Raji (cell line): Measurements from ENCODE around the gene SLC7A6OS.

ENCODE experiments used
- POLR2A ChIP-seq: IDR thresholded peaks from 2 replicates; pipeline ENCODE4 v1.6.1; 2011; ENCODE audit warnings: low read depth, low read length, control low read depth; ENCODE audit not compliant: insufficient read depth

Gene SLC7A6OS

GRCh38 chr16:68310774-68311511 lies at the start of gene SLC7A6OS, which contains the start of gene PRMT7:
SLC7A6OS (minus strand) TSS chr16:68310946; CDS start chr16:68310926, 20 bp downstream.
PRMT7 (plus strand) TSS chr16:68311019; CDS start chr16:68315980, 4,961 bp downstream.
- peak; percentile 93 for TF ChIP-seq POLR2A

DNA sequence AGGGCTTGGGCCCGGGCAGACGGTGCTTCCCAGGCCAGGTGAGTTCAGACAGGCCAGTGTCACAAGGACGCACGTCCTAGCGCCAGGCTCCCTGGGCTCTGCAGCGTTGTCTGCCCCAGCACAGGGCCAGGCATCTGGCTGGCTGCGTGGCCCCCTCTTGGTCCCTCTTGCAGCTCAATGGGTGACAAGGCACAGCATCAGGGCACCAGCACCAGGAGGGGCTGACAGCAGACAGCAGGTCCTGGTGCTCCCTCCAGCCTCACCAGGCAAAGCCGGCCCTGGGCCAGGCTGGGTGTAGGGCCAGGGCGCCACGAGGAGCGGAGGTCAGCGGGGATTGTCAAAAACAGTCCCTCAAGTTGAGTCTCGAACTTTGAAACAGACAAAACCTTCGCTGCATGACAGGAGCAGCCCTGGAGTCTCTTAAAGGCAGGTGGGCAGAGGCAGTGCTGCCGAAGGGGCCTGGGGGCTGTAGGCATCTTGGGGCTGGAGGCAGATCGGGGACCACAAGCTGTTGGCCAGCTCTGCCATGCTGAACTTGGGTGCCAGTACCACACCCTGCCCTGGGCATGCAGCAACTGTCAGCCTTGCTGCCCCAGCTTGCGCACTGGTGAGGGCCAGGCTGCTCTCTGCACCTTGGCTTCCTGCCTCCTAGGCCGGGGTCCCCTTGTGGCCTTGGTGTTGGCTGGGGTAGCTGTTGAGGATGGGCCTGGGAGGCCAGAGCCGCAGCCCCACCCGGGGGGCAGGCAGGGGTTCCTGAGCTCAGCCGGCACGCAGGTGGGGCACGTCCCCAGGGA lies 48.8 kb upstream of the SLC7A6OS start:
- TF ChIP-seq POLR2A, result no peak

DNA sequence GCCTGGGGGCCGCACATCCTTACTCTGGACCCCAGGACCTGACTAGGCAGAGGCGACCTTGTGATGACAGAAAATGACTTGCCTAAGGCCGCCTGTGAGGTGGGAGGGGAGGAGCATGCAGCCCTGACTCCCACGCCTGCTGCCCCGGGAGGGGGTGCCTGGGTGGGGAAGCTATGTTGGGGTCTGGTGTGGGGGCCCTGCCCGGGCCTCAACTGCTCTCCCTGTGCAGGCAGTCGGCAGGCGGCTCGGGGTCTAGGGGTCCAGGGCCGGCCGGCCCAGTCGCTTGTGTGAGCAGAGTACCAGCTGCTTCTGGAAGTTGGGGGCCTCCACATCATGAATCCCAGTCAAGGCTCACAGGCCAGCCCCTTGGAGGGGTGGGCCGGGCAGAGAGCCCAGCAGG lies 48.2 kb upstream of the SLC7A6OS start:
- TF ChIP-seq POLR2A, result no peak

DNA sequence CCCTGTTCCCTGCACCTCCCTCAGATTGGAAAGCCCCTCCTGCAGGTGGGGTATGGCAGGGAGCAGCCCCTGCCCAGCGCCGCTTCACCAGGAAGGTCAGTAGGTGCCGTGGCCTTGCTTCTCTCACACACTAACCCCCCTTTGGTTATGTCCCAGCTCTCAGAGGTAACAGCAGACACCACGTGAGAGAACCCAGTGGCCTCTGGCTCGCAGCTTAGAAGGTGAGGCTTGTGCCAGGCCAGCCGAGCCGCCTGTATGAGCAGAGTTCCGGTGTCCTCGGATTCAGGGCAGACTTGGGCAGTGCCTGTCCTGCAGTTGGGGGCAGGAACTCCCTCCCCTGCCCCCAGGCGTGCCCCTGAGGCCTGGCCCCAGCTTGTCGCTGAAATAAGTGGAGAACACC lies 47.2 kb upstream of the SLC7A6OS start:
- TF ChIP-seq POLR2A, result no peak

- TF ChIP-seq POLR2A, result no peak
Measured at GRCh38 chr16:68357521-68357922, 46.8 kb upstream of the SLC7A6OS start.

- TF ChIP-seq POLR2A, result no peak
Measured at GRCh38 chr16:68356919-68357286, 46.2 kb upstream of the SLC7A6OS start.

DNA sequence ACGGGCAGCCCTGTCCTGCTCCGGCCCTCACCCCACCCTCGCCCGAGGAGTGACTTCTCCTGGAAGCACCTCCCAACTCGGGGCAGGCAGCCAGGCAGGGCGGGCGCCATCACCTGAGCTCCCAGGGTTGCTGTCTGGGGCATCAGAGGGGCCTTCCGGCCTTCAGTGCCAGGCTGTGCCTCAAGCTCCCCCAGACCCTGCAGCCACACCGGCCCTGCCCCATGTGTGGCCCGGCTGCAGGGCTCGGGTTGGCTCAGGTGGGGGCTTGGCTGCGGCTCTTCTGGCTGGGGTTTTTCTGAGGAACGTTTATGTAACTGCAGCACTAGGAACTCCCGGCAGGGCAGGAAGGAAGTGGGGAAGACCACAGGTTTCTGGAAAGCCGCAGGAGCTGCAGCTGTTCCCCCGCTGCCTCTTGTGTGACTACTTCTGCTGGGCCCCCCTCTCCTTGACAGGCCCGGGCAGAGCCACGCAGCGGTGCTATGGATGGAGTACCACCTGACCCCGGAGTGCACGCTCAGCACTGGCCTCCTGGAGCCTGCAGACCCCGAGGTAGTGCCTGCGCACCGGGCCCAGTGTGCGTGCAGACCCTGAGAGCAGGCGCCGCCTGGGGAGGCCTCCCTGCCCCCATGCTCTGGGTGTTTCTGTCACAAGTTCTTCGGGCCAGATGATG lies 45.6 kb upstream of the SLC7A6OS start:
- TF ChIP-seq POLR2A, result no peak

- no peak for TF ChIP-seq POLR2A
Measured at GRCh38 chr16:68355447-68356248, 44.9 kb upstream of the SLC7A6OS start.

- no peak for TF ChIP-seq POLR2A
Measured at GRCh38 chr16:68354816-68355215, 44.1 kb upstream of the SLC7A6OS start.

GRCh38 chr16:68353366-68353765 lies 42.6 kb upstream of the SLC7A6OS start:
- no peak for TF ChIP-seq POLR2A

DNA sequence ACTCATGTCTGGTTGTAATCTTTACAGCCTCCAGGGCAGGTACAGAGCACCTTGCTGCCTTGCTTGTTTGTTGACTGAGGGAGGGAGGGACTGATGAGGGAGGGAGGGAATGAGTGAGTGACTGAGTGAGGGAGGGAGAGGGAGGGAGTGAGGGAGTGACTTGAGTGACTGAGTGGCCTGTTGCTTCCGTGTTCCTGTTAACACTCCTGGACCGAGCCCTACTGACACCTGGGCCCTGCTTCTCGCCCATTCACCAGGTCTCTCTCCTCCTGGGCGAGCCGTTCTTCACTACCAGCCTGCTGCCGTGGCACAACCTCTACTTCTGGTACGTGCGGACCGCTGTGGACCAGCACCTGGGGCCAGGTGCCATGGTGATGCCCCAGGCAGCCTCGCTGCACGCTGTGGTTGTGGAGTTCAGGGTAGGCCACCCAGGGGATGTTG lies 41.3 kb upstream of the SLC7A6OS start:
- TF ChIP-seq POLR2A, result no peak

GRCh38 chr16:68351463-68351862 lies 40.7 kb upstream of the SLC7A6OS start:
- TF ChIP-seq POLR2A, result no peak

- TF ChIP-seq POLR2A, result no peak
Measured at GRCh38 chr16:68350813-68351350, 40.1 kb upstream of the SLC7A6OS start.

DNA sequence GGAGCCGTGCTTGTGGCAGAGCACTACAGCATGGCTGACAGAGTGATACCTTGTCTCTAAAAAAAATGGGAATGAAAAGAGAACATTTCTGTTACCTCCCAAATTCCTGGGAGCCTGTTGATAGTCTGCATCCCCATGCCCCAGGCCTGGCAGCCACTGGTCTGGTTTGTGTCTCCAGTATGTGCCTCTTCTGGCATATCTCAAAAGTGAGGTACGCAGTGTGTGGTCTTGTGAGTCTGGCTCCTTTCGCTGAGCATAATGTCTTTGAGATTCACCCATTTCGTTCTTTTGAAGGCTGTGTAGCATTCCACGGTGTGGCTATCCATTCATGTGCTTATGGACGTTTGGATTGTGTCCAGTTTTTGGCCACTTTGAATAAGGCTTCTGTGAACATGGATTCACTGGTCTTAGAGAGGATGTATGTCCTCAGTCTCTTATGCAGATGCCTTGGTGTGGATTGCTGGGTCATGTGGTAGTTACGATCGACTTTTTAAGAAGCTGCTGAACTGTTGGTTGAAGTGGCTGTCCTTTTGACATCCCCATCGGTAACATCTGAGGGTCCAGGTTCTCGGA lies 39.2 kb upstream of the SLC7A6OS start:
- TF ChIP-seq POLR2A, result no peak
